NCI-H460 (cell line): ENCODE data around the gene LIMS4. TPM values are rescaled to one million over a fixed set of nuclear protein-coding genes. Genes with fewer than 3 reads are reported as not detected.
"Not testable (repeated sequence)": the region's sequence is repeated elsewhere in the genome, so short reads cannot be mapped to it uniquely, and the experiment has no call there.

ENCODE experiments used
- DNase-seq: peaks from one replicate; pipeline ENCODE4 v3.0.0-alpha.2; 2016; ENCODE audit warnings: low read depth; ENCODE audit errors: extremely low read depth
- total RNA-seq: library from RNA; depleted of rRNA; stranded (reverse); fragments of >200 nt; shearing (Covaris generic); gene quantifications from 2 replicates; pipeline ENCODE4 v1.2.3, GENCODE V29; 2014

LIMS4 gene
- total RNA-seq, 1 experiment from 2014 or later = not detected

DNA sequence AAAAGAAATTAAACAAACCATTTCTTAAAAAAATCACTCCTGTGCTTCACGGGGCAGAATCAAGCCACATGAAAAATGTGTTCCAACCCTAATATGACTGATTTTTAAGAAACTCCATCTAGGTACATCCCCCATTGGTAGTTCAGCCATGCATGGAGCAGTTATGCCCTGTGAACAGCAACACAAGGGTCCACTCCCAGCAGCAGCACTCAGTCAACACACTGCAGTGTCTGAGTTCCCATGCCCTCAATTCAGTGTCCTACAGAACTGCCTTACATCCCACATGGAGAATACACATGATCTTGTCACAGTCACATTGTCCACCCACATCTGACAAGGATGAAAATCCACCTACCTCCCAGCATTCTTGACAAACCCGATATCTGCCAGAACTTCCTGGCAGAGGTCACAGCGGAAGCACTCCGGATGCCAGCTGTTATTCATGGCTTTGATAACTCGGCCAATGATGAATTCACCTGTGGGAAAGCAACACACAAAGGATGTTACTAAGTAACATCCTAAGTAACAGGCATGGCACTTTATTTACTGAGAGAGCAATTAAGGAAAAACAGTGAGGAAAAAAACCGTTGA is 17.4 kb downstream of the LIMS4 start:
- not testable (repeated sequence) for DNase-seq

- not testable (repeated sequence) for DNase-seq
These were observed 21.7 kb downstream of the LIMS4 start for GRCh38 chr2:110450951-110451350.

GRCh38 chr2:110449127-110449947 is 23.3 kb downstream of the LIMS4 start:
- not testable (repeated sequence) for DNase-seq

GRCh38 chr2:110446644-110447043 is 26.0 kb downstream of the LIMS4 start:
- not testable (repeated sequence) for DNase-seq

- DNase-seq = not testable (repeated sequence)
These were observed 29.2 kb downstream of the LIMS4 start for GRCh38 chr2:110443305-110444005.

GRCh38 chr2:110441905-110442304 is 30.7 kb downstream of the LIMS4 start:
- not testable (repeated sequence) for DNase-seq

DNA sequence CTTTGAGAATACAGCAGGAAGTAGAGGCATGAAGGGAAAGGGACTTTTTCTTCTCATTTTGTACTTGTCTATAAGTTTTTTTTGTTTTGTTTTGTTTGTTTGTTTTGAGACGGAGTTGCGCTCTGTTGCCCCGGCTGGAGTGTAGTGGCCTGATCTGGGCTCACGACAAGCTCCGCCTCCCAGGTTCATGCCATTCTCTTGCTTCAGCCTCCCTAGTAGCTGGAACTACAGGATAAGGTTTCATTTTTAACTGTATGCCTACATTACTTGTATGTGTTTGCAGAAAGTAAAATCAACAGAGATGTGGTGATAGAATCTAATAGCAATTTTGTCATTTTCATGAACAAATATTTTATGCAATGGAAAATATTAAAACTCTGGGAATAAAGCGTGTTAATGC is 38.1 kb downstream of the LIMS4 start:
- DNase-seq = not testable (repeated sequence)

- DNase-seq = not testable (repeated sequence)
These were observed 46.9 kb downstream of the LIMS4 start for GRCh38 chr2:110425725-110426124.

GRCh38 chr2:110424421-110424820 is 48.2 kb downstream of the LIMS4 start:
- not testable (repeated sequence) for DNase-seq

- not testable (repeated sequence) for DNase-seq
These were observed 49.0 kb downstream of the LIMS4 start for GRCh38 chr2:110423574-110423962.

- DNase-seq = not testable (repeated sequence)
These were observed 49.6 kb downstream of the LIMS4 start for GRCh38 chr2:110422852-110423573.

DNA sequence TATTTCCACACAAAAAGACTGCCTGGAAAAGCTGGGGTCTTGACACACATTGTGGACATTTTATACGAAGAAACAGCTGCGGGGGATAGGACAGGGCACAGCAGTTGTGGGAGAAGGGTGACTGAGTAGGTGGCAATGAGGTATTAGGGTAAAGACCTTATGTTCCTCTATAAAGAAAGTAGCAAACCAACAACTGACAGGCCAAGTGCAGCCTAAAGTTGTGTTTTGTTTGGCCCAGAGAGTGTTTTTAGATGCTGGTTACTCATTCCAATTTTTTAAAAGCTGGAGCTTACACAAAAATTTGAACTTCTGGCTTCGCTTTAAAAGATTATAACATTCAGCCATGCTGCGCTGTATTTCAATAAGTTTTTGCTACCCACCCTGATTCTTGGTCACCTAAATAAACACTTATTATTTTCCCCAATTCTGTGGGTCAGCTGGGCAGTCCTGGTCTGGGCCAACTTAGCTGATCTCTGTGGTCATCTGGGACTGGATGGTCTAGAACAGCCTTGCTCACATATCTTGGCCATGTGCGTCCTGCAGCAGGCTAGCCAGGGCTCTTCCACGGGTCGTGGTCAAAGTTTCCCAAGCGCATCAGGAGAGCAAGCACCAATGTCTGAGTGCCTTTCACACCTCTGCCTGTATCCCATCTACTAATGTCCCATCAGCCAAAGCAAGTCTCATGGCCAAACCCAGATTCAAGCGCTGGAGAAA is 51.8 kb downstream of the LIMS4 start:
- not testable (repeated sequence) for DNase-seq

- DNase-seq = not testable (repeated sequence)
These were observed 65.5 kb downstream of the LIMS4 start for GRCh38 chr2:110407142-110407541.

DNA sequence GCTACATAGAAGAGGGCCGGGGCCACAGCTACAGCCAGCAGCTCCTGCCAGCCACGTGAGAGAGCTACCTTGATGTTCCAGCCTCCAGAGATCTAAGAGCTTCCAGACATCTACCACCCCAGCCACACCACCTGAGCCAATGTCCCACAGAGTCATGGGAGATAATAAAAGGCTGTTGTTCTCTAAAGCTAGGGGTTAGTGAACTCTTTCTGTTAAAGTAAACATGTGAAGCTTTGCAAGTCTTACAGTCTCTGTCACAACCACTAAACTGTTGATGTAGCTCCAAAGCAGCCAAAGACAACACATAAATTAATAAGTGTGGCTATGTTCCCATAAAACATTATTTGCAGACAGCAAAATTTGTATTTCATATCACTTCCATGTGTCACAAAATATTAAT is 67.6 kb downstream of the LIMS4 start:
- not testable (repeated sequence) for DNase-seq

DNA sequence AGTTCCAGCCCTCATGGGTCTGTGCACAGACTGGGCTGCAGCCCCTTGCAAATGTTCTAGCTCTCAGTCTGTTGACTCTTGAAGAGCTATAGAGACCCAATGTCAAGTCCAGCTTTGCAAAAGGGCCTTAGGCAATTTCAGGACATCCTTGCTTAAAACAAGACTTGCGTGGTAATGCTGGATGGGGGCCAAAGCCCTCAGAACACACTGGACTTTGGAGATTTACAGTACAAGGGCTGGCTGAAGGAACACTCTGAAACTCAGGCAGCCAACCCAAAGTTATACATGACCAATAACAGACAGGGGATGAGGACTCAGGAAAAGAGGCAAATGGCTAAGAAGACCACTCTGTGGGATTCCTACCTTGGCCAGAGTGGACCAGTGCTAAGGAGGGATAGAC is 68.4 kb downstream of the LIMS4 start:
- DNase-seq = not testable (repeated sequence)

DNA sequence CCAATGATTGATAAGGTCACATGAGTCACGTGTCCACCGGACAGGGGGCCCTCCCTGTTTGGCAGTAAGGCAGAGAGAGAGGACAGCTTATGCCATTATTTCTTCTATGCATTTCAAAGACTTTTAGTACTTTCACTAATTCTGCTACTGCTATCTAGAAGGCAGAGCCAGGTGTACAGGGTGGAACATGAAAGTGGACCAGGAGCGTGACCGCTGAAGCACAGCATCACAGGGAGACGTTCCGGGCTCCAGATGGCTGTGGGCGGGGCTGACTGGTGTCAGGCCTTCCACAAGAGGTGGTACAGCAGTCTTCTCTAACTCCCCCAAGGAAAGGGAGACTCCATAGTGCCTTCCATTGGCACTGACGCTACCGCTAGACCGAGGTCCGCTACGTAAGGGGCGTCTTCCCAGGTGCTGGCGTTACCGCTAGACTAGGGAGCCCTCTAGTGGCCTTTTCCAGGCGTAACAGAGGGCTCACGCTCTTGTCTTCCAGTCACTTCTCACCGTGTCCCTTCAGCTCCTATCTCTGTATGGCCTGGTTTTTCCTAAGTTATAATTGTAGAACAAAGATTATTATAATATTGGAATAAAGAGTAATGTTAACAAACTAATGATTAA is 71.5 kb downstream of the LIMS4 start:
- not testable (repeated sequence) for DNase-seq

DNA sequence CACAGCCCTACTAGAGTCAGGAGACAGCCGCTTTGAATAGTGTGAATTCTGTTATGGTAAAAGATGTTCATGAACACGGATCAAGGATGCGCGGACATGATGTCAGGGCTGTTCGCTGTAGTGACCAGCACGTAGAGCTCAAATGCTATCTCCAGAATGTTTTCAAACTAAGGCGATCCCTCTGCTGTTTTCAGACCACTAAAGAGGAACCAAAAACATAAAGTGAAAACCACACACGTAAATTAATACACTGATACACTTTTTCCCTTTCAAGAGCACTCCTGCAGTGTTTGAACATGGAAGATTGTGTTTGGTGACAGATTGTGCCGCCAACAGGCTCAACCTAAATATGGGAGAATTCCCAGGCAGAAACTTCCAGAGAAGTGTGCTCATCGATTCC is 73.2 kb downstream of the LIMS4 start:
- DNase-seq = not testable (repeated sequence)

DNA sequence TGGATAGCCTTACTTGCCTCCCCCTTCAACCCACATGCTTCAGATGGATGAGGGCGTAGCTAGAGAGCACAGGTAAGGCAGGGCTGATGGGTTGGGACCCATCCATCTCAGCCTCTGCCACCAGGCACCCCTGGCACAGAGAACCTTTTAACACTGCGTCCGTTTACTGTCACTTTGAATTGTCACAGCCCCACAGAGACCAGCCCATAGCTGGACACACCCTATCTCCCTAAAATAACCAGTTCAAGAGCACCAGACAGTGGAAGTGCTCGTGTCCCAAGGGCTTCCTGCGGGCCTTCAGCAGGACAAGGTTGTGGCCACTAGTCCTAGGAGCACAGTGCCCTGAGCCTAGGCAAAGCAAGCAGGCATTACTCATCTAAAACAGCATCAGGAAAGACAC is 76.6 kb downstream of the LIMS4 start:
- not testable (repeated sequence) for DNase-seq
